HG02852 (cell line): ENCODE results near the gene CCDC57.
"Not testable (repeated sequence)": the region's sequence is repeated elsewhere in the genome, so short reads cannot be mapped to it uniquely, and the experiment has no call there.

ENCODE experiments used
- ATAC-seq: cut with Tn5 transposase; IDR thresholded peaks from one replicate; pipeline ENCODE4 v1.9.1; 2021; ENCODE audit warnings: mild to moderate bottlenecking, moderate library complexity; ENCODE audit not compliant: unreplicated experiment

The CCDC57 gene

GRCh38 chr17:82225368-82226029 lies 12.9 kb upstream of the CCDC57 start:
- ATAC-seq = no peak

DNA sequence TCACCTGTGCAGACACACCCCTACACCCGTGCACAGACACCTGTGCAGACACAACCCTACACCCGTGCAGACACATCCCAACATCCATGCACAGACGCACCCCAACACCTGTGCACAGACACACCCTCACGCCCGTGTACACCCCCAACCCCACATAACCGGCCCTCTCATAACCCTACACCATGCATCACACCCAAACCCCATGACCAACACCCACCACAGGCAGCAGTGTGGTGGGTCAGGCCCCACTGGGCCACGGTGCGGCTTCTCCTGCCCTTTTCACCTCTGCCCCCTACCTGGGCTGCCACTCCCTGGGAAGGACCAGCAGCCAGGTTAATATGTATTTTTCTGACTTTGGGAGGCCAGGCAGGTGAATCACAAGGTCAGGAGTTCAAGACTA lies 12.0 kb upstream of the CCDC57 start:
- ATAC-seq = no peak

GRCh38 chr17:82223517-82223916 lies 10.9 kb upstream of the CCDC57 start:
- ATAC-seq = no peak

DNA sequence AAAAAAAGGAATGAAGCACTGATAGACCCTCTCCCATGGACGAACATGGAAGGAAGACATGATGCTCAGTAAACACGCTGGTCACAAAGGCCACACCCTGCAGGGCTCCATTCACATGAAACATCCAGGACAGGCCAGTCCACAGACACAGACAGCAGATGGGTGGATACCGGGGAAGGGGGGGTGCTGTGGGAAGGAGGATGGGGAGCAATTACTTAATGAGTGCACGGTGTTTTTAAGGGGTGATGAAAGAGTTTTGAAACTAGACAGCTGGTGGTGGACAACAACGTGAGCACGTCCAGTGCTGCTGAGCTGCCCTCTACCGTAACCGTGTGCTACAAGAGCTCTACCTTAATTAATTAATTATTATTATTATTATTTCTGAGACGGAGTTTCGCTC lies 10.2 kb upstream of the CCDC57 start:
- no peak for ATAC-seq

GRCh38 chr17:82221341-82221902 lies 8.8 kb upstream of the CCDC57 start:
- ATAC-seq = no peak

- ATAC-seq = no peak
These were observed 7.4 kb upstream of the CCDC57 start for GRCh38 chr17:82219753-82220709.

- ATAC-seq = no peak
These were observed 6.4 kb upstream of the CCDC57 start for GRCh38 chr17:82219083-82219482.

DNA sequence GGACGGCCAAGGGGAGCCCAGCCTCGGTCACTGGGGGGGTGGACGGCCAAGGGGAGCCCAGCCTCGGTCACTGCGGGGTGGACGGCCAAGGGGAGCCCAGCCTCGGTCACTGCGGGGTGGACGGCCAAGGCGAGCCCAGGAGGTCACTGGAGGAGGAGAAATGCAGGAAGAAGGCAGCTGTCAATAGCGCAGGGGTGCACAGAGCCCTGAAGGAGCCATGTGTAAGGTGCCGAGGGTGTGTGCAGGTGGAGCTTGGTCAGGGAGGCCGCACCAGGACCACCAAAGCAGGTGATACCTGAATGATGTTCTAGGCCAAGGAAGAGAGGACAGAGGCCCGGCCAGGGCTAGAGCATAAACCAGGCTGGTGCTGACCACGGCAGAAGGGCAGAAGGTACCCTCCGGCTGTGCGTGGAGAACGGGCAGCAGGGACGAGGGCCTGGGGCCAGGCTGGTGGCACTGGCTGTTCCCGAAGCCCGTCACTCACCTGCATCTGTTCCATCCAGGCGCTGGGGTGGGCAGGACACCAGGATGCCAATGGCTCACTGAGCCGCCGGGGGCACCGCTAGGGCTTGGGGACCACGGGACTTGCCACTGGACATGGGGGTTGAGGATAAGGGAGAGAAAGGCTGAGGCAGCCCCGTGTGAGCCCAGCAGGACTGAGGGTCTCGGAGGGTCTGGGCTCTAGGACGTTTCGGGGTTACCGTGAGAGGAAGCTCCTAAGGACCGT lies 5.9 kb upstream of the CCDC57 start:
- no peak for ATAC-seq

GRCh38 chr17:82217530-82218204 lies 5.0 kb upstream of the CCDC57 start:
- no peak for ATAC-seq

DNA sequence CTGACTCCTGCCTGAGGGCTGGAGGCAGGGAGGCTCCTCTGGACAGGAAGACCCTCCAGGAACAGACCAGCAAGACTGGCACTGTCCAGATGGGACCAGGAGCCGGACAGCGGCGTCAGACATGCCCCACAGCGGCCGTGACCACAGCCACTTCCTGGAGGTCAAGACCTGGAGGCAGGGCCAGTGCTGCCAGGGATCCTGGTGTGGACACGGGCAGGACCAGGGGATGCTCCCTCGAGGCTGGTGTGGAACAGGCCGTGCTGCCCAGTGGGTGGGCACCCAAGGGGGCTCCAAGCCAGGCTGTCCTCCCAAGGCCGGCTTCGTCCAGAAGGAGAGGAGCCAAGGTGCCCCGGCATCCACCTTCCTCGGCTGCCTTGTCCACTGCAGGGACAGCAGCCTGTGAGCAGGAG lies 4.5 kb upstream of the CCDC57 start:
- no peak for ATAC-seq

- ATAC-seq = no peak
These were observed 3.9 kb upstream of the CCDC57 start for GRCh38 chr17:82216301-82217119.

DNA sequence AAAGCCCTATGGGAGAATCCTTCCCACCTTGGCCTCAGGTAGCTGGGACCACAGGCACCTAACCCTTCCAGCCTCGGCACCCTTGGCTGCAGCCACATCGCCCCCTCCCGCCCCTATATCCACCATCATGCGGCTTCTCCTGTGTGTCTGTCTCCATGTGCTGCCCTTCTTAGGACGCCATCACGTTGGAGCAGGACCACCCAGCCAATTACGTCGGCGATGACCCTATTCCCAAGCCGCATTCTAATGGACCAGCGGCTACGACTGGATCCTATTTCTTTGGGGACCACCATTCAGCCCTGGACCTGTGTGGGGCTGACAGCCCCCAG lies 3.3 kb upstream of the CCDC57 start:
- ATAC-seq = no peak

- no peak for ATAC-seq
These were observed 2.7 kb upstream of the CCDC57 start for GRCh38 chr17:82215095-82215971.

GRCh38 chr17:82214012-82214628 lies 1.5 kb upstream of the CCDC57 start:
- ATAC-seq = no peak

GRCh38 chr17:82213251-82214011 lies 789 bp upstream of the CCDC57 start:
- ATAC-seq = peak; percentile 10

DNA sequence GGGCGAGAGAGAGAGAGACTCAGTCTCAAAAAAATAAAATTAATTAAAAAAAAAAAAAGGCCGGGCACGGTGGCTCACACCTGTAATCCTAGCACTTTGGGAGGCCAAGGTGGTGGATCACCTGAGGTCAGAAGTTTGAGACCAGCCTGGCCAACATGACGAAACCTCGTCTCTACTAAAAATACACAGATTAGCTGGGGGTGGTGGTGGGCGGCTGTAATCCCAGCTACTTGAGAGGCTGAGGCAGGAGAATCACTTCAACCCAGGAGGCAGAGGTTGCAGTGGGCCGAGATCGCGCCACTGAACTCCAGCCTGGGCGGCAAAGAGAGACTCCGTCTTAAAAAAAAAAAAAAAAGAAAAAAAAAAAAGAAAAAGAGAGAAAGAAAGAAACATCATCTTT lies 2.0 kb downstream of the CCDC57 start:
- not testable (repeated sequence) for ATAC-seq

GRCh38 chr17:82205720-82206508 lies 6.7 kb downstream of the CCDC57 start:
- peak; percentile 65 for ATAC-seq
